Measurements from ENCODE around the gene GDAP2.

GDAP2 gene

DNA sequence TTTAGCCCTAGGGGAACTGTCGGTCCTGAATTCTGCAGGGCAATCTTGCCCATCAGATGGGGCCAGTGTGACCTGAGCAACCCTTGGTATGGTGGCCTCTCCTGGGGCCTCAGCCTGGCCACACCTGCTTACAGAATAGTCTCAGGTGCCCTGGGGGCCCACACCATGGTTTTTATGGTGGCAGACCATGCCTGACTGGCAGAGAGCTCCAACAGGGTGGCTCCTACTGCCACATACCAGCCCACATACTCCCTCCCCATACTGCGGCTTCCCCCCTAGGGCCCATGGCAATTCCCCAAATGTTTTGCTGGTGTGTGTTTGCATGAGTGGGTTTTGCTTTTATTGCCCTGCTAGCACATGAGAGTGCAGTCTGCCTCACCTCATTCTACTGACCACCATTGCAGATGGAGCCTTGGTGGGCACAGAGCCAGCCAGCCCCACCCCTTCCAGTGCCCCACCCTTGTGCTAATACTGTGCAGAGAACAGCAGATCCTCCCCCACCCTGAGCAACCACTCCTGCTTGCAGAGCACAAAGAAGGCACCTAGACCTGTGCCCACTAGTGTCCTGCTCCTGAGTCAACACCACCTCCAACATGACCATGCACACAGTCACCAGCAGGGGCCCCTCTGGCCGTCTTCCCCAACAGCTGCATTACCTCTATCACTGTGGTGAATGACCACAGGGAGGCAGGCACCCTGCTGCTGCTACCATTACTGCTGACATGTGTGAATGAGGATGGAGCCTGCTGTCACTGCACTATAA is 86.8 kb downstream of the GDAP2 start:
- TF ChIP-seq, protein P1, sequence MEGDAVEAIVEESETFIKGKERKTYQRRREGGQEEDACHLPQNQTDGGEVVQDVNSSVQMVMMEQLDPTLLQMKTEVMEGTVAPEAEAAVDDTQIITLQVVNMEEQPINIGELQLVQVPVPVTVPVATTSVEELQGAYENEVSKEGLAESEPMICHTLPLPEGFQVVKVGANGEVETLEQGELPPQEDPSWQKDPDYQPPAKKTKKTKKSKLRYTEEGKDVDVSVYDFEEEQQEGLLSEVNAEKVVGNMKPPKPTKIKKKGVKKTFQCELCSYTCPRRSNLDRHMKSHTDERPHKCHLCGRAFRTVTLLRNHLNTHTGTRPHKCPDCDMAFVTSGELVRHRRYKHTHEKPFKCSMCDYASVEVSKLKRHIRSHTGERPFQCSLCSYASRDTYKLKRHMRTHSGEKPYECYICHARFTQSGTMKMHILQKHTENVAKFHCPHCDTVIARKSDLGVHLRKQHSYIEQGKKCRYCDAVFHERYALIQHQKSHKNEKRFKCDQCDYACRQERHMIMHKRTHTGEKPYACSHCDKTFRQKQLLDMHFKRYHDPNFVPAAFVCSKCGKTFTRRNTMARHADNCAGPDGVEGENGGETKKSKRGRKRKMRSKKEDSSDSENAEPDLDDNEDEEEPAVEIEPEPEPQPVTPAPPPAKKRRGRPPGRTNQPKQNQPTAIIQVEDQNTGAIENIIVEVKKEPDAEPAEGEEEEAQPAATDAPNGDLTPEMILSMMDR (IDR thresholded peaks at IDR 0.05) = peak; percentile 23
- TF ChIP-seq ZFX (IDR thresholded peaks at IDR 0.05; ENCODE audit: borderline replicate concordance) = no peak
- no peak overlapping the region for H3K27ac ChIP-seq

DNA sequence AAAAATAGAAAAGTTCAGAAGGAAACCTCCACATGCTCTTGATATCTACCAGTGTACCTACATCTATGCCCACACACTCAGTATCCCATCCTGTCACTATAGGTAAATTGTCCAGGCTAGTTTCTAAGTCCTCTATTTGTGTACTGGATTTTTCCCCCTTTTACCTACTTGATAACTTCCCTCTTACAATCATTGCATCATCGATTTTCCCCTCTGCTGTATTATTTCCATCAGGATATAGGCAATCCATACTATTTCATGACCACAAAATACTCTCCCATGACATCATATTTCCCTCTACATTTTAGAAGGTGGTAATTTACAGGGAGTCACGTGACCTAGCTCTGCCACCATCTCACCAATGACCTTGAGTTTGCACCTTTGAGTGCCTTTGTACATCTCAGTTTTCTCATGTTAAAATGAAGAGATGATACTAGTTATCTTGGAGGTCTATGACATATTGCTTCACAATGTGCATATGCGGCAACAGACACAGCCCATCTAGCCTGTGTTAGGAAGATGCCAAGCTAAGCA is 88.2 kb downstream of the GDAP2 start:
- no peak overlapping the region for H3K27ac ChIP-seq
- no peak for TF ChIP-seq ZFX (IDR thresholded peaks at IDR 0.05; ENCODE audit: borderline replicate concordance)
- TF ChIP-seq, protein P1 (IDR thresholded peaks at IDR 0.05) = no peak

DNA sequence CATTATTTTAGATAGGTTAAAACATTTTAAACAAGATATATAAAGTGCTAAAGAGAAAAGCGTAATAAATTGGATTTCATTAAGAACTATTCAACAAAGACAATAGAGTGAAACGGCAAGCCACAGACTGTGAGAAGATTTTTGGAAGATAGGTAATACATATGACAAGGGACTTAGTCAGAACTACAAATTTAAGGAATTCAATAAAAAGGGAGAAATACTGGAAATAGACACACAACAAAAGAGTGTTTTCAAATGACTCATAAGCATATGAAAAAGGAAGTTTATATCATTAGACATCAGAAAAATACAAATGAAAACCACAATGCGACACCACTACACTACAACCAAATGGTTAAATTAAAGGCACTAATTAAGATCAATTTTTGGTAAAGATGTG is 90.5 kb downstream of the GDAP2 start:
- TF ChIP-seq ZFX (IDR thresholded peaks at IDR 0.05; ENCODE audit: borderline replicate concordance) = no peak
- TF ChIP-seq, protein P1 (IDR thresholded peaks at IDR 0.05) = no peak
- no peak overlapping the region for H3K27ac ChIP-seq

DNA sequence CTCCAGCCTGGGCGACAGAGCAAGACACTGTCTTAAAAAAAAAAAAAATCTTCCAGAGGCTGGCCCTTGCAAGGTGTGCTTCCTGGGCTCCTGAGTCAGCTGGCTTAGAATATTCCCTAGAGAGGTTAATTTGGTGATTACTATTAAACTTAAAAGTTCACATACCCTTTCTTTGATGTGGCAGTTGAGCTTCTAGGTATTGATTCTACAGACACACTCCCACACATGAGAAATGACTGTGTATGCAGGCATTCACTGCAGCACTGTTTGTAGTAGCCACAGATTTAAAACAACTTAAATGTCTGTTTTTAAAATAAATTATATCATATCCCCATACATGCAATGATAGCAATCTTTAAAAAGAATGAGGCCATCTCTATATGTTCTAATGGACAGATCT is 93.4 kb downstream of the GDAP2 start:
- H3K27ac ChIP-seq = no peak overlapping the region
- TF ChIP-seq ZFX (IDR thresholded peaks at IDR 0.05; ENCODE audit: borderline replicate concordance) = no peak
- TF ChIP-seq, protein P1 (IDR thresholded peaks at IDR 0.05) = no peak

DNA sequence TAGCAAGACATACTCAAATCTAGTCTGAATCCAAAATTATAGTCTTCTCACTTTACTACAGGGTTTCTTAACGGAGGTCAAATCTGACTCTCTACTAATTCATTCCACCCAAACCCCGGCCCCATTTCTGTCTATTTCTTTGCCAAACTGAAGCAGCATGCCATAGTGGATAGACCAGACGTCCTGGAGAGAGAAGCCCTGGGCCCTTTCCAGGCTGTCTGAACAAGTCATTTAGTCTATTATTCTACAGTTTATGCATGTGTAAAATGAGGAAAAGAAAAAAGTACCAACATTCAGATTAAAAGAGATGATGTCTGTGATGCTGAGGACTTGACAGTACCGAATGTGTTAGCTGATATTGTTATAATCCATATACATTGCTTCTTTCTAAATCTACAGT is 95.0 kb downstream of the GDAP2 start:
- no peak for TF ChIP-seq ZFX (IDR thresholded peaks at IDR 0.05; ENCODE audit: borderline replicate concordance)
- TF ChIP-seq, protein P1 (IDR thresholded peaks at IDR 0.05) = no peak
- H3K27ac ChIP-seq = no peak overlapping the region

DNA sequence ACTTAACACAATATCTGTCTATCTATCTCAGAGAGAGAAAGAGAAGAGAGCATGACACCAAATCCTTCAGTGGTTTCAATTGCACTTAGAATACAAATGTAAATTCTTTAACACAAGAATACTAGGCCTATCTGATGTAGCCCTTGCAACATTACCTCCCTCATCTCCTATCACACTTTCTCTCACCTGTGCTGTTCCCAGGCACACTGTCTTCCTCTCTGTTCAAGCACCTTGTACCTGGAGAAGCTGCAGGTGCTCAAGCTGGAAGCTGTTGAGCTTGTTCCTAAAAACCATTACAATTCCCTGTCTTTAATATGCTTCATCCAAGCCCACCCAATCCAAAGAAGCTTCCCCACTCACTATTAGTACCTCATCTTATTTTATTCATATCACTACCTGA is 97.0 kb downstream of the GDAP2 start:
- H3K27ac ChIP-seq = no peak overlapping the region
- TF ChIP-seq, protein P1 (IDR thresholded peaks at IDR 0.05) = no peak
- no peak for TF ChIP-seq ZFX (IDR thresholded peaks at IDR 0.05; ENCODE audit: borderline replicate concordance)

DNA sequence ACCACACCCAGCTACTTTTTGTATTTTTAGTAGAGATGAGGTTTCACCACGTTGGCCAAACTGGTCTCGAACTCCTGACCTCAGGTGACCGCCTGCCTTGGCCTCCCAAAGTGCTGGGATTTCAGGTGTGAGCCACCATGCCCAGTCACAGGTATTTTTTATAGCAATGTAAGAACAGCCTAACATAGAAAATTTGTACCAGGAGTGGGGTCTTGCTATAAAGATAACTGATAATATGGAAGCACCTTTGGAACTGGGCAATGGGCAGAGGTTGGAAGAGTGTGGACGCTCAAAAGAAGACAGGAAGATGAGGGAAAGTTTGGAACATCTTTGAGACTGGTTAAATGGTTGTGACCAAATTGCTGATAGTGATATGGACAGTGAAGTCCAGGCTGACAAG is 99.2 kb downstream of the GDAP2 start:
- TF ChIP-seq, protein P1 (IDR thresholded peaks at IDR 0.05) = no peak
- TF ChIP-seq ZFX (IDR thresholded peaks at IDR 0.05; ENCODE audit: borderline replicate concordance) = no peak
- no peak overlapping the region for H3K27ac ChIP-seq
